DND-41 (cell line): ENCODE measurements around the gene TDRD7.

Experiments used
- ATAC-seq: fragments of 200-7000 bp; cut with Tn5 transposase; 3 replicates; pipeline ENCODE4 v1.9.1; 2021; ENCODE audit warnings: low read depth; ENCODE audit not compliant: insufficient read depth
- DNase-seq: peaks from one replicate; pipeline ENCODE4 v3.0.0-alpha.2; 2020
- H2AFZ ChIP-seq: 2 replicates; pipeline ENCODE4 v1.6.0; 2012; ENCODE audit warnings: low read depth, low read length
- H3K27ac ChIP-seq: 2 replicates; pipeline ENCODE4 v1.5.1; 2012; ENCODE audit warnings: low read length, inconsistent platforms
- H3K27me3 ChIP-seq: fragments of 200-600 bp; sonication (generic); 2 replicates; pipeline ENCODE4 v1.6.0; 2012; ENCODE audit warnings: low read length, mild to moderate bottlenecking, inconsistent platforms; ENCODE audit not compliant: insufficient read depth, poor library complexity
- H3K36me3 ChIP-seq: 2 replicates; pipeline ENCODE4 v1.5.1; 2012; ENCODE audit warnings: low read length, inconsistent platforms; ENCODE audit not compliant: insufficient read depth
- H3K4me1 ChIP-seq: 2 replicates; pipeline ENCODE4 v1.5.1; 2012; ENCODE audit warnings: mild to moderate bottlenecking, low read length; ENCODE audit not compliant: insufficient read depth
- H3K4me2 ChIP-seq: 2 replicates; pipeline ENCODE4 v1.6.0; 2012; ENCODE audit warnings: mild to moderate bottlenecking, moderate library complexity, low read length, inconsistent platforms; ENCODE audit not compliant: insufficient read depth
- H3K4me3 ChIP-seq, 2 experiments: fragments of 200-600 bp in 1 of 2; shearing (Covaris generic) in 1 of 2; 2 replicates each; pipeline ENCODE4 v1.5.1; 2012 to 2016; ENCODE audit warnings: inconsistent platforms in 2 of 2, low read length in 2 of 2, mild to moderate bottlenecking in 2 of 2, low read depth in 1 of 2, moderate library complexity in 1 of 2
- H3K79me2 ChIP-seq: 2 replicates; pipeline ENCODE4 v1.6.0; 2012; ENCODE audit warnings: low read length, inconsistent platforms; ENCODE audit not compliant: insufficient read depth
- H3K9ac ChIP-seq: 2 replicates; pipeline ENCODE4 v1.6.0; 2012; ENCODE audit warnings: low read depth, mild to moderate bottlenecking, inconsistent platforms, low read length, moderate library complexity
- H3K9me3 ChIP-seq: 2 replicates; pipeline ENCODE4 v1.5.1; 2012; ENCODE audit warnings: low read length, moderate library complexity, mild to moderate bottlenecking, inconsistent platforms; ENCODE audit not compliant: insufficient read depth, severe bottlenecking
- H4K20me1 ChIP-seq: 2 replicates; pipeline ENCODE4 v1.6.0; 2012; ENCODE audit warnings: low read length; ENCODE audit not compliant: insufficient read depth
- CTCF ChIP-seq: IDR thresholded peaks from 2 replicates; pipeline ENCODE4 v1.5.1; 2012; ENCODE audit warnings: borderline replicate concordance, low read length, moderate library complexity, mild to moderate bottlenecking; ENCODE audit not compliant: poor library complexity, severe bottlenecking; ENCODE audit errors: extremely low read depth
- EZH2 ChIP-seq: IDR thresholded peaks from 3 replicates; pipeline ENCODE4 v1.6.1; 2012; ENCODE audit warnings: borderline replicate concordance, low read depth, mild to moderate bottlenecking, moderate library complexity, low read length, inconsistent platforms; ENCODE audit not compliant: severe bottlenecking

Gene TDRD7

GRCh38 chr9:97366889-97367288, 45.0 kb upstream of the TDRD7 start:
- H3K4me3 ChIP-seq = no peak overlapping the region
- no peak overlapping the region for H3K4me2 ChIP-seq
- no peak for ATAC-seq

GRCh38 chr9:97367729-97368128, 44.2 kb upstream of the TDRD7 start:
- peaks cover 3% of the 10 kb centered on the region; the same call in 1 of the 2 replicates for H3K36me3 ChIP-seq
- H2AFZ ChIP-seq = no peak overlapping the region
- H3K27ac ChIP-seq = no peak overlapping the region
- no peak overlapping the region for H3K4me2 ChIP-seq
- H3K4me1 ChIP-seq = peaks cover 7% of the 10 kb centered on the region; the same call in 1 of the 2 replicates
- no peaks in the 10 kb centered on the region for H4K20me1 ChIP-seq
- ATAC-seq (no peak), DNase-seq (no peak)
- TF ChIP-seq EZH2 (no peak), CTCF (no peak)
- no peaks in the 10 kb centered on the region for H3K79me2 ChIP-seq
- no peak overlapping the region for H3K9ac ChIP-seq
- no peaks in the 10 kb centered on the region for H3K27me3 ChIP-seq
- no peak overlapping the region for H3K4me3 ChIP-seq
- no peaks in the 10 kb centered on the region for H3K9me3 ChIP-seq

More at GRCh38 chr9:97366889-97367288, 45.0 kb upstream of the TDRD7 start:
- Histone ChIP-seq H4K20me1 (no peaks in the 10 kb centered on the region), H3K9ac (no peak overlapping the region), H2AFZ (no peak overlapping the region), H3K79me2 (no peaks in the 10 kb centered on the region), H3K27ac (no peak overlapping the region), H3K27me3 (no peaks in the 10 kb centered on the region), H3K9me3 (no peaks in the 10 kb centered on the region), H3K4me1 (peaks cover 8% of the 10 kb centered on the region; the same call in 1 of the 2 replicates), H3K36me3 (peaks cover 3% of the 10 kb centered on the region; the same call in 1 of the 2 replicates)
- DNase-seq = no peak
- TF ChIP-seq CTCF (no peak), EZH2 (no peak)

GRCh38 chr9:97368964-97369363, 42.9 kb upstream of the TDRD7 start:
- H3K9ac ChIP-seq = no peak overlapping the region
- no peak overlapping the region for H3K4me3 ChIP-seq
- ATAC-seq = no peak
- no peaks in the 10 kb centered on the region for H3K27me3 ChIP-seq
- no peak overlapping the region for H2AFZ ChIP-seq
- no peaks in the 10 kb centered on the region for H3K79me2 ChIP-seq
- H4K20me1 ChIP-seq = no peaks in the 10 kb centered on the region
- H3K9me3 ChIP-seq = no peaks in the 10 kb centered on the region
- H3K4me2 ChIP-seq = no peak overlapping the region
- peaks cover 3% of the 10 kb centered on the region; the same call in 1 of the 2 replicates for H3K36me3 ChIP-seq
- H3K4me1 ChIP-seq = no peaks in the 10 kb centered on the region
- H3K27ac ChIP-seq = no peak overlapping the region
- no peak for TF ChIP-seq EZH2
- no peak for DNase-seq

GRCh38 chr9:97372580-97372979, 39.3 kb upstream of the TDRD7 start:
- H3K4me2 ChIP-seq = no peak overlapping the region
- no peaks in the 10 kb centered on the region for H3K4me1 ChIP-seq
- no peak overlapping the region for H3K27ac ChIP-seq
- no peak overlapping the region for H3K9ac ChIP-seq
- no peaks in the 10 kb centered on the region for H3K79me2 ChIP-seq
- no peak overlapping the region for H2AFZ ChIP-seq
- no peak for DNase-seq
- no peak for TF ChIP-seq EZH2
- H3K36me3 ChIP-seq = no peaks in the 10 kb centered on the region; the same call in 1 of the 2 replicates
- no peaks in the 10 kb centered on the region for H3K9me3 ChIP-seq
- no peak for ATAC-seq
- no peaks in the 10 kb centered on the region for H4K20me1 ChIP-seq
- H3K27me3 ChIP-seq = no peaks in the 10 kb centered on the region
- no peak overlapping the region for H3K4me3 ChIP-seq
